ENCODE results near the gene GPR6. TPM values are rescaled to one million over a fixed set of nuclear protein-coding genes. Genes with fewer than 3 reads are reported as not detected.

The GPR6 gene
- total and polyA plus RNA-seq, 2 donors (not counting 1 experiment from before 2014, with no cell fraction given): not detected

- Histone ChIP-seq H3K9ac (ENCODE audit: insufficient read depth, low read length) (no peak overlapping the region), H3K4me3 (replicated peaks in 1 of 4; ENCODE audit: control extremely low read depth in 1 of 4, insufficient read depth in 1 of 4, low read depth in 3 of 4, low read length in 4 of 4) (no peak overlapping the region), H4K20me1 (ENCODE audit: control insufficient read depth, extremely low read depth, insufficient read depth, low read length) (no peaks in the 10 kb centered on the region), H3K27ac (ENCODE audit: insufficient read depth, low read length) (no peak overlapping the region), H3K4me1 (ENCODE audit: control insufficient read depth, extremely low read depth, insufficient read depth, low read length) (no peaks in the 10 kb centered on the region), H2AFZ (ENCODE audit: low read length) (no peak overlapping the region), H3K9me3 (ENCODE audit: control insufficient read depth, insufficient read depth, low read depth, low read length) (no peaks in the 10 kb centered on the region), H3K36me3 (ENCODE audit: control insufficient read depth, insufficient read depth, low read length) (no peaks in the 10 kb centered on the region), H3K27me3 (ENCODE audit: control insufficient read depth, insufficient read depth, low read length) (no peaks in the 10 kb centered on the region), H3K4me2 (ENCODE audit: extremely low read depth, insufficient read depth, low read length) (no peak overlapping the region), H3K79me2 (ENCODE audit: control insufficient read depth, insufficient read depth, low read length) (no peaks in the 10 kb centered on the region)
- no peak for TF ChIP-seq EZH2 (IDR thresholded peaks at IDR 0.05; ENCODE audit: low read length, missing control alignments)
- TF ChIP-seq, protein P1, sequence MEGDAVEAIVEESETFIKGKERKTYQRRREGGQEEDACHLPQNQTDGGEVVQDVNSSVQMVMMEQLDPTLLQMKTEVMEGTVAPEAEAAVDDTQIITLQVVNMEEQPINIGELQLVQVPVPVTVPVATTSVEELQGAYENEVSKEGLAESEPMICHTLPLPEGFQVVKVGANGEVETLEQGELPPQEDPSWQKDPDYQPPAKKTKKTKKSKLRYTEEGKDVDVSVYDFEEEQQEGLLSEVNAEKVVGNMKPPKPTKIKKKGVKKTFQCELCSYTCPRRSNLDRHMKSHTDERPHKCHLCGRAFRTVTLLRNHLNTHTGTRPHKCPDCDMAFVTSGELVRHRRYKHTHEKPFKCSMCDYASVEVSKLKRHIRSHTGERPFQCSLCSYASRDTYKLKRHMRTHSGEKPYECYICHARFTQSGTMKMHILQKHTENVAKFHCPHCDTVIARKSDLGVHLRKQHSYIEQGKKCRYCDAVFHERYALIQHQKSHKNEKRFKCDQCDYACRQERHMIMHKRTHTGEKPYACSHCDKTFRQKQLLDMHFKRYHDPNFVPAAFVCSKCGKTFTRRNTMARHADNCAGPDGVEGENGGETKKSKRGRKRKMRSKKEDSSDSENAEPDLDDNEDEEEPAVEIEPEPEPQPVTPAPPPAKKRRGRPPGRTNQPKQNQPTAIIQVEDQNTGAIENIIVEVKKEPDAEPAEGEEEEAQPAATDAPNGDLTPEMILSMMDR (conservative IDR thresholded peaks at IDR 0.05 in 1 of 2, IDR thresholded peaks at IDR 0.05 in 1 of 2; ENCODE audit: low read depth in 1 of 2, low read length in 2 of 2): no peak
- DNase-seq (ENCODE audit: low read depth in 2 of 2): no peak
Observed at GRCh38 chr6:110002676-110003075, 24.6 kb downstream of the GPR6 start.

DNA sequence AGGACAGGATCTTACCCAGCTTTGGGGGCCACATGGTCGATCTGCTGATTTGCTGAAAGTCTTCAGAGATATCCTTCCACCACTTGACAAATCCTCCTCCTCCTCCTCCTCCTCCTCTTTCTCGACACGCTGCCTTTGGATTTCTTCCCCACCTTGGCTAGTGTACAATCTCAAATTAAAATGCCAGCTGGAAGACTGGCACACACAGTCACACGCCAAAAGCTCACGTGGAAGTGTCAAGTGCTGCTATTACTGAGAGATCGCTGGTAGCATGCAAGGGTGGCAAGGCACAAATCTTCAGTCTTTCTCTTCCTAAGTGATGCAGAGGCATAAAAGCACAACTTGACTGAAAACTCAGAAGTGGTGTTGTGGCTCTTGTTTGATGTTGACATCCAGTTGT is 35.3 kb downstream of the GPR6 start:
- no peak overlapping the region for H3K27ac ChIP-seq (ENCODE audit: insufficient read depth, low read length)
- no peaks in the 10 kb centered on the region for H3K9me3 ChIP-seq (ENCODE audit: control insufficient read depth, insufficient read depth, low read depth, low read length)
- H3K4me2 ChIP-seq (ENCODE audit: extremely low read depth, insufficient read depth, low read length): no peak overlapping the region
- peaks cover 3% of the 10 kb centered on the region for H3K27me3 ChIP-seq (ENCODE audit: control insufficient read depth, insufficient read depth, low read length)
- DNase-seq (ENCODE audit: low read depth in 2 of 2): no peak
- H4K20me1 ChIP-seq (ENCODE audit: control insufficient read depth, extremely low read depth, insufficient read depth, low read length): no peaks in the 10 kb centered on the region
- H3K79me2 ChIP-seq (ENCODE audit: control insufficient read depth, insufficient read depth, low read length): no peaks in the 10 kb centered on the region
- H3K9ac ChIP-seq (ENCODE audit: insufficient read depth, low read length): no peak overlapping the region
- TF ChIP-seq, protein P1 (conservative IDR thresholded peaks at IDR 0.05 in 1 of 2, IDR thresholded peaks at IDR 0.05 in 1 of 2; ENCODE audit: low read depth in 1 of 2, low read length in 2 of 2): no peak
- TF ChIP-seq EZH2 (IDR thresholded peaks at IDR 0.05; ENCODE audit: low read length, missing control alignments): no peak
- H3K4me3 ChIP-seq (replicated peaks in 1 of 4; ENCODE audit: control extremely low read depth in 1 of 4, insufficient read depth in 1 of 4, low read depth in 3 of 4, low read length in 4 of 4): no peak overlapping the region
- no peaks in the 10 kb centered on the region for H3K4me1 ChIP-seq (ENCODE audit: control insufficient read depth, extremely low read depth, insufficient read depth, low read length)
- H3K36me3 ChIP-seq (ENCODE audit: control insufficient read depth, insufficient read depth, low read length): no peaks in the 10 kb centered on the region
- H2AFZ ChIP-seq (ENCODE audit: low read length): no peak overlapping the region

GRCh38 chr6:110015206-110015605 is 37.1 kb downstream of the GPR6 start:
- Histone ChIP-seq H4K20me1 (ENCODE audit: control insufficient read depth, extremely low read depth, insufficient read depth, low read length) (no peaks in the 10 kb centered on the region), H2AFZ (ENCODE audit: low read length) (no peak overlapping the region), H3K27me3 (ENCODE audit: control insufficient read depth, insufficient read depth, low read length) (peaks cover 5% of the 10 kb centered on the region), H3K4me3 (replicated peaks in 1 of 4; ENCODE audit: control extremely low read depth in 1 of 4, insufficient read depth in 1 of 4, low read depth in 3 of 4, low read length in 4 of 4) (no peak overlapping the region), H3K4me1 (ENCODE audit: control insufficient read depth, extremely low read depth, insufficient read depth, low read length) (no peaks in the 10 kb centered on the region), H3K4me2 (ENCODE audit: extremely low read depth, insufficient read depth, low read length) (no peak overlapping the region), H3K79me2 (ENCODE audit: control insufficient read depth, insufficient read depth, low read length) (no peaks in the 10 kb centered on the region), H3K9me3 (ENCODE audit: control insufficient read depth, insufficient read depth, low read depth, low read length) (no peaks in the 10 kb centered on the region), H3K9ac (ENCODE audit: insufficient read depth, low read length) (no peak overlapping the region), H3K36me3 (ENCODE audit: control insufficient read depth, insufficient read depth, low read length) (no peaks in the 10 kb centered on the region), H3K27ac (ENCODE audit: insufficient read depth, low read length) (no peak overlapping the region)
- TF ChIP-seq, protein P1 (conservative IDR thresholded peaks at IDR 0.05 in 1 of 2, IDR thresholded peaks at IDR 0.05 in 1 of 2; ENCODE audit: low read depth in 1 of 2, low read length in 2 of 2): no peak
- no peak for TF ChIP-seq EZH2 (IDR thresholded peaks at IDR 0.05; ENCODE audit: low read length, missing control alignments)
- no peak for DNase-seq (ENCODE audit: low read depth in 2 of 2)
